ENCODE measurements around the gene SLC35G6.

Gene SLC35G6

DNA sequence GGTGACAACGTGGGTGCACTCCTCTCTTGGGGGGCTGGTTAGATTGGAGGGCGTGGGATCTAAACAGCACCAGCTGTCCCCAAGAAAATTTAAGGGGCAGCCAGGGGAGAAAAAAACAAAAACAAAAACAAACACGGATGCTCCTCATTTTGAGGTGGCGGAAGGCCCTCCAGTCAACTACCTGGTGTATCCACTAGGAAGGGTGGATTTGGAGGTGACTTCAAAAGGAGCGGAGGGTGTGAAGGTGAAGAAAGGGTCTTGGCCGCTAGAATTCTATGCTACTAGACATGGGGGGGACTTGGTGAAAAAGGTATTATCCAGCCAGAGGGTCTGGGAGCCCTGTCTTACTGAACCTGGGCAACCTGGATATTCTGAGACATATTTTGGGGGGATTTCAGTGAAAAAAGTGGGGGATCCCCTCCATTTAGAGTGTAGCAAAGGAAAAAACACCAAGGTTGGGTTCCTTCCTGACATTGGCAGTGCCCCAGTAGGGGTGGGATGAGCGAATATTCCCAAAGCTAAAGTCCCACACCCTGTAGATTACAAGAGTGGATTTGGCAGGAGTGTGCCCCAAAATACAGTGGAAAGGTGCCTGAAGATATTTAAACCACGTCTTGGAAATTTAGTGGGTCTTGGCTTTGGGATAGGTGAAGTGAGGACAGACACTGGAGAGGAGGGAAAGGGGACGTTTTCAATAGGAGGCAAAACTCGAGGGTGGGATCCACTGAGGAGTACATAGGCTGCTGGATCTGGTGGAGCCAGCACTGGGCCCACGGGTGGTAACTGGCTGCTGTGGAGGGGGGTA lies 42.4 kb upstream of the SLC35G6 start:
- Histone ChIP-seq H3K79me2 (ENCODE audit: control insufficient read depth, low read length) (peaks cover 10% of the 10 kb centered on the region), H3K9me2 (replicated peaks; ENCODE audit: control insufficient read depth, low read length) (no peaks in the 10 kb centered on the region), H3K27ac (ENCODE audit: low read depth, low read length) (no peak overlapping the region), H3K4me3 (ENCODE audit: low read length) (peak overlapping the region; percentile 68), H4K20me1 (ENCODE audit: control insufficient read depth, insufficient read depth, low read depth, low read length) (0 out of 2 replicates have a peak, but pooled peaks cover 5% of the 10 kb centered on the region), H3K27me3 (ENCODE audit: control insufficient read depth, low read length) (peaks cover 41% of the 10 kb centered on the region), H3K4me1 (ENCODE audit: control insufficient read depth, low read length) (peaks cover 51% of the 10 kb centered on the region), H3K4me2 (ENCODE audit: low read length) (peak overlapping the region; percentile 94), H3K36me3 (ENCODE audit: control insufficient read depth, low read length) (no peaks in the 10 kb centered on the region), H3K9me3 (ENCODE audit: control insufficient read depth, insufficient read depth, low read length) (no peaks in the 10 kb centered on the region), H3F3A (ENCODE audit: control insufficient read depth, insufficient read depth) (no peaks in the 10 kb centered on the region)
- TF ChIP-seq EZH2phosphoT487 (IDR thresholded peaks at IDR 0.05; ENCODE audit: borderline replicate concordance, low read length) (no peak), CTCF (IDR thresholded peaks at IDR 0.05; ENCODE audit: low read depth, low read length, poor library complexity, severe bottlenecking) (no peak)

DNA sequence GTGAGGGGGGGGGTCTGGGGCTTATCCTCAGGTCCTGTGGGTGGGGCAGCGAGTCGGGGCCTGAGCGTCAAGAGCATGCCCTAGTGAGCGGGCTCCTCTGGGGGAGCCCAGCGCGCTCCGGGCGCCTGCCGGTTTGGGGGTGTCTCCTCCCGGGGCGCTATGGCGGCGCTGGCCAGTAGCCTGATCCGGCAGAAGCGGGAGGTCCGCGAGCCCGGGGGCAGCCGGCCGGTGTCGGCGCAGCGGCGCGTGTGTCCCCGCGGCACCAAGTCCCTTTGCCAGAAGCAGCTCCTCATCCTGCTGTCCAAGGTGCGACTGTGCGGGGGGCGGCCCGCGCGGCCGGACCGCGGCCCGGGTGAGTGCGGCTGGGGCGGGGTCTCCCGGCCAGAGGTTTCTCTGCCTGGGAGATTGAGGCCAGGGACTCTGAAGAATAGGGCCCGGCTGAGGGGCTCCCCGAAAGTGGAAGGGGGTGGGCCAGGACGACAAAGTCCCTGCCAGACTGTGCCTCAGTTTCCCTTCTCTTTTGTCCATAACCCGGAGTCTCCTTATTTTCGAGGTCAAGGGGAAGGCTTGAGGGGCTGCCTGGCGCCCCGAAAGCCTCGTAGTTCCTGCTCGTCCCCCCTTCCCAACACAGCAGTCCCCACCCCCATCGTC lies 41.7 kb upstream of the SLC35G6 start, which contains the start of gene FGF11:
Gene FGF11, plus strand, starts transcription at position 51 of the 651 bp plus-strand sequence. Its CDS starts 109 bp downstream, at position 160.
- TF ChIP-seq CTCF (IDR thresholded peaks at IDR 0.05; ENCODE audit: low read depth, low read length, poor library complexity, severe bottlenecking) (no peak), EZH2phosphoT487 (IDR thresholded peaks at IDR 0.05; ENCODE audit: borderline replicate concordance, low read length) (peak; percentile 39; the same call in 1 of the 2 replicates)
- peaks cover 48% of the 10 kb centered on the region for H3K27me3 ChIP-seq (ENCODE audit: control insufficient read depth, low read length)
- H3K4me2 ChIP-seq (ENCODE audit: low read length): peak within 1 kb of the TSS; percentile 94
- no peaks in the 10 kb centered on the region for H3F3A ChIP-seq (ENCODE audit: control insufficient read depth, insufficient read depth)
- H3K9me3 ChIP-seq (ENCODE audit: control insufficient read depth, insufficient read depth, low read length): no peaks in the 10 kb centered on the region
- no peaks in the 10 kb centered on the region for H3K36me3 ChIP-seq (ENCODE audit: control insufficient read depth, low read length)
- H3K27ac ChIP-seq (ENCODE audit: low read depth, low read length): no peak within 1 kb of the TSS
- H3K4me1 ChIP-seq (ENCODE audit: control insufficient read depth, low read length): peaks cover 52% of the 10 kb centered on the region
- H3K4me3 ChIP-seq (ENCODE audit: low read length): peak within 1 kb of the TSS; percentile 68
- peaks cover 10% of the 10 kb centered on the region for H3K79me2 ChIP-seq (ENCODE audit: control insufficient read depth, low read length)
- no peaks in the 10 kb centered on the region for H3K9me2 ChIP-seq (replicated peaks; ENCODE audit: control insufficient read depth, low read length)
- H4K20me1 ChIP-seq (ENCODE audit: control insufficient read depth, insufficient read depth, low read depth, low read length): peaks cover 5% of the 10 kb centered on the region; the same call in 1 of the 2 replicates

- Histone ChIP-seq H3K36me3 (ENCODE audit: control insufficient read depth, low read length) (no peaks in the 10 kb centered on the region), H3K27me3 (ENCODE audit: control insufficient read depth, low read length) (peaks cover 53% of the 10 kb centered on the region), H3K79me2 (ENCODE audit: control insufficient read depth, low read length) (peaks cover 10% of the 10 kb centered on the region), H3K9me2 (replicated peaks; ENCODE audit: control insufficient read depth, low read length) (no peaks in the 10 kb centered on the region), H3K27ac (ENCODE audit: low read depth, low read length) (no peak overlapping the region), H4K20me1 (ENCODE audit: control insufficient read depth, insufficient read depth, low read depth, low read length) (peaks cover 5% of the 10 kb centered on the region; the same call in 1 of the 2 replicates), H3K4me2 (ENCODE audit: low read length) (peak overlapping the region; percentile 94), H3K4me1 (ENCODE audit: control insufficient read depth, low read length) (peaks cover 57% of the 10 kb centered on the region), H3K9me3 (ENCODE audit: control insufficient read depth, insufficient read depth, low read length) (no peaks in the 10 kb centered on the region), H3F3A (ENCODE audit: control insufficient read depth, insufficient read depth) (no peaks in the 10 kb centered on the region), H3K4me3 (ENCODE audit: low read length) (peak overlapping the region; percentile 68)
- TF ChIP-seq CTCF (IDR thresholded peaks at IDR 0.05; ENCODE audit: low read depth, low read length, poor library complexity, severe bottlenecking) (no peak), EZH2phosphoT487 (IDR thresholded peaks at IDR 0.05; ENCODE audit: borderline replicate concordance, low read length) (no peak)
Observed at GRCh38 chr17:7440113-7440833, 41.0 kb upstream of the SLC35G6 start.
